T-helper 2 cell treated with Interferon-gamma antibody and Interleukin-4, amounts not matched to agents 100 ng/mL and 5 ng/mL, for 36 hours (primary cell): ENCODE results near the gene ITGA11. TPM values are rescaled to one million over a fixed set of nuclear protein-coding genes. Genes with fewer than 3 reads are reported as not detected.

Source experiments
- intact Hi-C: fragments of 100-400 bp; cut with micrococcal nuclease; formaldehyde crosslinking; loops from one replicate; pipeline ENCODE4 v1.15.1; 2023
- total RNA-seq: library from RNA; stranded (reverse); gene quantifications from 2 replicates; pipeline ENCODE4 v1.2.3, GENCODE V29; 2022

Gene ITGA11
- total RNA-seq, 1 donor from 2014 or later, result 0.64 TPM

GRCh38 chr15:68354268-68354667 lies 77.7 kb downstream of the ITGA11 start:
- intact Hi-C loops, result no loop called here

DNA sequence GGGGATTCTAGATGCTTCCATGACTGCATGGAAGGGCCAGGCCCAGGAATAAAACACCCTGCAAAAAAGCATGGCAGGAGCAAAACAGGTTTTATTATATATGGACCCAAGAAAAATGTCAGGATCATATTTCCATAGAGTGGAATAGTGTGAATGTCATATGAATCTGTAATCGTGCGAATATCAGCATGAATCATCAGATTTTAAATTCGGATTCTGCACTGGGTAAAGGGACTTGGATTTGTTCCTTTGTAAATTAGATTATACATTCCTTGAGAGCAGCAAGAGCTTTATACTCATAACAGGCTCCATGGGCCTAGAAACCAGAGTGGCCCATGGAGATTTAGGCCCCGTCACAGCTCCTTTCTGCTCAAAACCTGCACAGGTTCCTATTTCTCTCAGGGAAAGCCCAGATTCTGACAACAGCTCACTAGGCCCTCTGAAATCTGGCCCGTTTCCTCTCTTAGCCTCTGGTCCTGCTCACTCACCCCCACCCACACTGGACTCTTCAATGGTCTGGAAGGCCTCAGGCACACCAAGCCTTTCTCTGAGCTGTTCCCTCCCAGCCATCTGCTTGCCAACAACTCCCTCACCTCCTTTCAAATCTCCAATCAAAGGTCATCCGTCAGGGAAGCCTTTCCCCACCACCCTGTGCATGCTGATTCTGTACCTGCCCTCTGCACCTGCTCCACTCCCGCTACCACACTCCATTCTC lies 78.4 kb downstream of the ITGA11 start:
- intact Hi-C loops, result loop anchor here (2.0 kb wide), 1 partner anchor 39 kb away; no protein-coding TSS in a partner anchor

DNA sequence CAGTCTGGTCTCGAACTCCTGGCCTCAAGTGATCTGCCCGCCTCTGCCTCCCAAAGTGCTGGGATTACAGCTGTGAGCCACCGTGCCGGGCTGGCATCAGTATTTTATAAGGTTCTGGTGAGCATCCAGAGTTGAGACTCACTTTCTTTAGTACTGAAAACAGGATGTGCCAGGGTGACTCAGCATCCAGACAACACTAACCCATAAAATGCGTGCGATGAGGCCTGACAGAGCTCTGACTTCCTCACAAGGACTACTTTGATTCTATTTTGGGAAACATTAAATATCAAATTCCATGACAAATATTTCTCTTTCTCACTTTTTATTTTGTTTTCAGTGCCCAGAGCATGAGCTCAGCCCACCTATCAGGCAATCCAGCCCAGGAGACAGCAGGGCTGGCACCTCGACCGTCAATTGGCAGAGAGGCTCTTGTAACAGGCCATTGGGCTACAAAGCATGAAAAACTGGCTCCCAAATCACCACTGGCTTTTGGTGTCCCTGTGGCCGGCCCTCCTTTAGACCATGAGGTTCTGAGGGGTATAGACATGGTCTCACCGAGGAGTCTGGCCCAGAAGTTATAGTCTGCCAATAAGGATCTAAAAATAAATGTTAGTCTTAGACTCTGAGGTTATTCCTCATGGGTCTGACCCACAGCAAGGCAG lies 79.4 kb downstream of the ITGA11 start:
- intact Hi-C loops, result loop anchor here (2.0 kb wide), 1 partner anchor 40 kb away; no protein-coding TSS in a partner anchor

- intact Hi-C loops, result no loop called here
Observed at GRCh38 chr15:68349151-68349550, 82.8 kb downstream of the ITGA11 start.

DNA sequence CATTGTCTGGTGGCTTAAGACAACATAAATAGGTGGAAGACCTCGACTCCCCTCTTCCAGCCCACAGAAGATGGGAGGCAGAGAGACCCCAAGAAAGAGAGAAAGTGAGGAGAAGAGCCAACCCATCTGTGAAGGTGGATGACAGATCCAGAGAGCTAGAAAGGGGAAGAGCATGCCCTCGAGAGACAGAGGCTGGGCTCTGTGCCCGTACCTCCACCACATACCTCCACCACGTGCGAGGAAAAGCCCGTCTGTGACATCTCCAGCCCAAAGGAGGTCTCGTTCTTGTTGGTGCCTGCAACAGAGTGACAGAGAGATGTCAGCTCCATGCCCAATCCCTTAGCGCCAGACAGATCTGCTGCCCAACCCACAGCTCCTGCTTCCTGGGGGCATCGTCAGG lies 83.4 kb downstream of the ITGA11 start:
- intact Hi-C loops, result no loop called here

GRCh38 chr15:68348081-68348480 lies 83.9 kb downstream of the ITGA11 start:
- intact Hi-C loops, result no loop called here

- intact Hi-C loops, result no loop called here
Observed at GRCh38 chr15:68347392-68347791, 84.6 kb downstream of the ITGA11 start.

DNA sequence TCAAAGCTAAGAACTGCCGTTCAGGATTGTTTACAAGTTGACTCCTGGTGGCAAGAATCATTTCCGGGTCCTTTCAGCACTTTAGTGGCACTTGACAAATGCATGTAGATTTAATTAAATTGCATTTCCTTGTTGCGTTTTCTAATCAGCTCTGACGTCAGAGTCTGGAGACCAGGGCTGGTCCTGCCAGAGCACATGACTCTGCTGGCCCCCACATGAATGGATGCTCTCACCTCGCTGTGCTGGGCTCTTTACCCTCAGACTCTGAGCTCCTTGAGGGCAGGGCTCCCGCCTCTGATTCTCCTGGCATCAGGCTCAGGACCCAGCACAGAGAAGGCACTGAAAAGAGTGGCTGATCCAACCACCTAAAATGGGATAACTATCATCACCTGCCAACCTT lies 85.0 kb downstream of the ITGA11 start:
- intact Hi-C loops, result no loop called here

DNA sequence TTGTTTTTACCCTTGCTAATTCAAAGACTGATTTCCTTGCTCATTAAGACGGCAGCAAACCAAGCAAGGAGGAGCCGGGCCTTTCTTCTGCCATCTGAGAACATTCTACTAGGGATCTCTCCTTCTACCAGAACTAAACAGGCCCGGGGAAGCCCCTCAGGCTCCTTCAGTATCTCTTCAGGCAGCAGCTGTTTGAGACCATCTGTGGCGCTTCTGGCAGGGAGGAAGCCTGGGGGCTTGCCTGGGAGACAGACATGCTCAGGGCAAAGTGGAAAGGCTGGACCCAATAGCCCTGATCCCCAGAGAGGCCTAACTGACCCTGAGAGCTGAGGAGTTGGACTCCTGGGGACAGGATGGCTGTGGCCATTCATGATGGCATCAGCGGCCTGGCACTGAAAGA lies 86.5 kb downstream of the ITGA11 start:
- intact Hi-C loops, result no loop called here

- intact Hi-C loops, result no loop called here
Observed at GRCh38 chr15:68344600-68344999, 87.4 kb downstream of the ITGA11 start.

DNA sequence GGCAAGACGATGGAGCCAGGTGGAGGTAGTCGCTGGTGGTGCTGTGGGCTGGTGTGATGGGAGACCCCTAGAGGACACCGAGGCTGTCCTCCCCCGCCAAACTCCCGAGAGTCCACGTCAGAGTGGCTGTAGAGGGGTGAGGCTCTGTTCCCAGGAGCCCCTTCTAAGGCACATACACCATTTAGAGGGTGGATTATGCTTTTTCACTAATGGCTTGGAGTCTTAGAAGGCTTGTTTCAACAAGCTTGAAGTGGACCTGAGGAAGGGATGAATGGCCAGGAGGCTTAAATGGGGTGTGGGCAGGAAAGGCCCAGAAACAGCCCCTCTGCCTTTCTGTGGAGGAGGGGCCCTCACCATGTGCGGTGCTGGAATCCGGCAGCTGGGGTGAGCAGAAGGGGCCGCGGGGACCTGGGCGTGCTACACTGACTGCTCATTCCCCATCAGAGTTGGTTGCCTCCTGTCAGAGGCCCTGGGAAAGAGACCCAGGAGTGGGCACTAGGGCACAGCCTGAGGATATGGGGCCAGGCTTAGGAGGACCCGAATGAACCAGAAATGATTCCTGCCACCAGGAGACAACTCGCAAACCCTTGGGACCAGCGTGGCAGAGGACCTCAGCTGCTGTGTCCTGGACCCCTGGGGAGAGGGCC lies 88.3 kb downstream of the ITGA11 start:
- intact Hi-C loops, result no loop called here

DNA sequence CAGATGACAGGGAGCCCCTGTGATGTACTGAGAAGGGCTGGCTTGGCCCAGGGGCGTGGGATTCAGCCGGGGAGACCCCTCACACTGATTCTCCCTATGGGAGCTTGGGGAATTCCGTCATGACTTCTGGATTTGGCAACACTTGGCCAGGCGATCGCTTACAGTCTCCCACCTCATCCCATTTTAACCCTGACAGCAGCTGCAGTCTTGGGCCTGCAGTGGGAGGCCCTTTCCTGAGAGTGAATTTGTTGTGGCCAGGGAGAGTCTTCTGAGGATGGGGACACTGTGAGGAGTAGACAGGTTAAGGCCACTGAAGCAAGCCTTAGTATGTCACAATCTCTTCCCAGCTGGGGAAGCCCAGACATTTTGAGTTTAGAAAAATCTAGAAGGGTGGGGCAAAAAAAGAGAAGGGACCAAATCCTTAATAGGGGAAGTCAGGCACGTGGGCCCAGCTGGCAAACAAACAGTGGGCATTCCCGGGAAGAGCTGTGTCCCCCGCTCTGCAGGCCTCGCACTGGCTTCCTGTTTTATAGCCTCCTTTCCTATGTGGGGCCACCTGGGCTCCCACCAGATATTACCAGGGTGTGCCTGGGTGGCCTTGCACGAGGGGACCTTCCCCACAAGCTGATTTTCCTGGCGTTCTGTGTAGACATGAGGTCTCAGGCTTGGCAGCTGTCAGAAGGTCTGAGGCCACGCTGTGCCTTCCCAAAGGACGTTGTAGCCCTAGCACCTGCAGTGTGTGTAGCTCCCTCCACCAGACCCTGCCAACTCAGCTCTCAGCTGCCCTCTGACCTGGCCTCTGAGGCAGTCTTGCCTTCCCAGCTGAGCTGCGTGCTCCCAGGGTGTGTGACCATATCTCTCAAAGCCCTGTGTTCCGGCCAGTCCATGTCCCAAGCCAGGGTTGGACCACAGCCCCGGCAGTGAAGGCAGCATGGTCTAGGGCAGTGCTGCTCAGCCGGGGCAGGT lies 89.9 kb downstream of the ITGA11 start:
- intact Hi-C loops, result no loop called here

DNA sequence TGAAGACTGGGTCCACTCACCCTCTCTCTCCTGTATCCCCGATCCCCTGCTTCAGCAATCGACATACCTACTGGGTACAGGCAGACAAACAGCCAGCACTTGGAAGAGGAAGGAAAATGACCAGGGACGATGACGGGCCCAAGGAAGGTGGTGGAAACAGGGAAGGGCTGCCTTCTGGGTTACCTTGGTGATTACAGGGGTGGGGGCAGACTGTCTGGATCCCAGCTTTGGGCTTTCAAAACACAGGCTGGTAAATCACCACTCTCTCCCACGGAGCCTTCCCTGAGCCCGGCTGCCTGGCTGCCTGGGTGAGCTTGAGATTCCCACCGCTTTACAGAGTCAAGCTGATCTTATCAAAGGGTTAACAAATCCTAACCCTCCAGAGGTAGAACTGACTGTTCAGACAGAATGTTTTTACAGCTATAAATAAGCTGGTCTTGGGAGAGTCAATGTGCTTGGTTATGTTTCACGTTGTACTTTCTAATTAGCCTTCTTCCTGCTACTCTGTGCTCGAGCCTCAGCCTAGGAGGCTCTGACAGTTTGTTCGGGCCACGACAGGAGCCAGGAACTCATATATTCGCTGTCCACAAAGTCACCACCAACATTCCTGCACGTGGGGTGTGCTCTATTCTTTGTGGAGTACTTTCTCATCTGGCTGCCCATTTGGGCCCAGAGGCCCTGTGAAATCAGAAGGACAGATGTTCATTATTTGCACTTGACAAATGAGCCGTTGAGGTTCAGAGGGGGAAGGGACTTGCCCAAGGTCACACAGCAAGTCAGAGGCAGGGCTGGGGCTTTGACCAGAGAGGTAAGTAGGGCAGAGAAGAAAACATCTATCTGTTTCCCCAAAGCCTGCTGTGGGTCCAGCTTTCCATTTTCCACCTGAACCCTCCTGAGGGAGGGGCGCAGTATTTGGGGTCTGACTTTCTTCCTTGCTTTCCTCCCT lies 91.0 kb downstream of the ITGA11 start:
- intact Hi-C loops, result no loop called here

DNA sequence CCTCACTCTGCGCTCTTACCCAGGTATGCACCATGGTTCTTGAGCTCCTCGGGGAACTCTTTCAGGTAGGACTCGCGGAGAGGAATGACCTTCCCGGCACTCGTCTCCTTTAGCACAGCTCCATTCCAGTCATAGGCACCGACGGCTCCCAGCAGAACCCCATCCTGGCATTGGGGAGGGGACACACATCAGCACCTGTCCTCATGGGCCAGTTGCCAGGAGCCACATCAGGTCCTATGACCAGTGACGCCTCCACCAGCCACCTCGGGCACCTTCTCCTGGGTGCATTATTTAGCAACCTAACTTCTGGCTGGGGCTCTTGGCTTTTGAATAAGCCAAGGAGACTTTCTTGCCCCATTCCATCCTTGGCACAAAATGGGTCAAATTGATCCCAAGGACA lies 92.5 kb downstream of the ITGA11 start:
- intact Hi-C loops, result no loop called here

DNA sequence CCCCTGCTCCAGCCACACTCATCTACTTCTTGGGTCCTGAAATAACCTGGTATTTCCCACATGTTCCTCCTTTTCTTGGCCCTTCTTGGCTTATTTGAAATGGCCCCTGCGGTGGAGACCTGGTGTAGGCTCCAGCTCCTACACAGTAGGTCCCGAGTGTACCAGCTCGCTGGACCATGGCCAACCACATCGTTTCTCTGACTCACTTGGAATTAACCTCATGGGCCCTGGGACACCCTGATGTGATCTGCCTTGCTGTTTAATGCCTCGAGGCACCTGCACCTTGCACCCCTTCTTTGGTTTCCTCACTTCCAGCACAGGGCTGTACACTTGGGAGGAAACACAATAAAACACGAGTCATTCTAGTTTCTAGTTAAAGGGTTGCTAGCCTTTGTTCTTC lies 94.1 kb downstream of the ITGA11 start:
- intact Hi-C loops, result no loop called here

- intact Hi-C loops, result no loop called here
Observed at GRCh38 chr15:68336516-68336915, 95.4 kb downstream of the ITGA11 start.

- intact Hi-C loops, result no loop called here
Observed at GRCh38 chr15:68335655-68336054, 96.3 kb downstream of the ITGA11 start.

GRCh38 chr15:68335251-68335650 lies 96.7 kb downstream of the ITGA11 start:
- intact Hi-C loops, result no loop called here

DNA sequence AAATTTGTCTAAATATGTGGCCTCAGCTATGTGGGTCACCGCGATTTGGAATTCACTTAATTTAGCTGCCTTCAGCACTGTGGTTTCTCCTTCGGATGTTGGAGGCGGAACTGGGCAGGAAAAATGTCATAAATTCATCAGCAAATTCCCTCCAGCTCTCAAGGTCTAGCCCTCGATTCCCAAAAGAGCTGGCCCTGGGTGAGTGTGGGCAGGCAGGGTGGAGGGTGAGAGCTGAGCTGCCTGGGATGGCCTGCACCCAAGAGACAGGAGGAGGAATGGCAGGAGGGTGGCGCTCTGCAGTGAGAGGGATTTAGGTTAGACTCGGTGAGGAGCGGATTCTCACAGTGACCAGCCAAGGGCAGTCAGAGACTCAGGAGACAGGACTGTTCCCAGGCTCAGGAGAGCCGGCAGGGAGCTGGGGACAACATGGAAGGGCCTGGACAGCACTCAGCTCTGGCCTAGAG lies 97.3 kb downstream of the ITGA11 start:
- intact Hi-C loops, result no loop called here
